ENCODE data around the gene USP44. TPM values are rescaled to one million over a fixed set of nuclear protein-coding genes. Genes with fewer than 3 reads are reported as not detected.

Gene USP44
- total RNA-seq, 1 donor from 2014 or later: 13.3 TPM

DNA sequence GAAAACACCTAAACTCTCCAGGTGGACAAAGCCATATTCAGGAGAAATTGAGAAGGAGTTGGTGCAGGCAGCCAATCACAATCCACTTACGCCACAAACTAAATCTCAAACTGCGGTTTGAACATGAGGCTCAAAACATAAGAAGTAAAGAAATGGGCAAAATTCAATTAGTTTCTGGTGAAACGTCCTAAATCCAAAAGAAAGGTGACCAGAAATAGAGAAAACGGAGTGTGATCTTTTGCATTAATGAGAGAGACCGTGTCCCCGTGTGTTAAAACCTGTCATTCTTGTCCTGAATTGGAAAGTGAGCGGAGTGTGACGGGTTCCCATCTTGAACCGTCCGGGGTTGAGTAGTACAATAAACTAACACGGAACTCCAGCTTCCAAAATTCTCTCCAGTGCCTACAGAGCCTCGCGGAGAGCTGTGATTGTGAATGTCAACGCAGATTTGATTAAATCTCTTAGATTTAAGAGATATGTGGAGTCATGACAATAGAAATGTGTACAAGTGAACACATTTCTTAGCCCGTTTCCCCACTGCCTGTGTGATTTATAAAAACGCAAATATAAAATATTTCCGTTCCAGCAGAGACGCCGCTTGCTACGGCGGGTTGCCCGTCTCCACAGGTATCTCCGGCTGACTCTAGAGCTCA, 77.9 kb downstream of the USP44 start:
- H3K4me3 Mint-ChIP-seq (ENCODE audit: low read depth): peak overlapping the region; percentile 99
- TF ChIP-seq, protein P1, sequence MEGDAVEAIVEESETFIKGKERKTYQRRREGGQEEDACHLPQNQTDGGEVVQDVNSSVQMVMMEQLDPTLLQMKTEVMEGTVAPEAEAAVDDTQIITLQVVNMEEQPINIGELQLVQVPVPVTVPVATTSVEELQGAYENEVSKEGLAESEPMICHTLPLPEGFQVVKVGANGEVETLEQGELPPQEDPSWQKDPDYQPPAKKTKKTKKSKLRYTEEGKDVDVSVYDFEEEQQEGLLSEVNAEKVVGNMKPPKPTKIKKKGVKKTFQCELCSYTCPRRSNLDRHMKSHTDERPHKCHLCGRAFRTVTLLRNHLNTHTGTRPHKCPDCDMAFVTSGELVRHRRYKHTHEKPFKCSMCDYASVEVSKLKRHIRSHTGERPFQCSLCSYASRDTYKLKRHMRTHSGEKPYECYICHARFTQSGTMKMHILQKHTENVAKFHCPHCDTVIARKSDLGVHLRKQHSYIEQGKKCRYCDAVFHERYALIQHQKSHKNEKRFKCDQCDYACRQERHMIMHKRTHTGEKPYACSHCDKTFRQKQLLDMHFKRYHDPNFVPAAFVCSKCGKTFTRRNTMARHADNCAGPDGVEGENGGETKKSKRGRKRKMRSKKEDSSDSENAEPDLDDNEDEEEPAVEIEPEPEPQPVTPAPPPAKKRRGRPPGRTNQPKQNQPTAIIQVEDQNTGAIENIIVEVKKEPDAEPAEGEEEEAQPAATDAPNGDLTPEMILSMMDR (IDR thresholded peaks at IDR 0.05; ENCODE audit: unreplicated experiment): no peak

GRCh38 chr12:95470300-95470699, 81.0 kb downstream of the USP44 start:
- no peaks in the 10 kb centered on the region for H3K27me3 Mint-ChIP-seq
- no peaks in the 10 kb centered on the region for H3K9me3 Mint-ChIP-seq (ENCODE audit: low read depth)
- H3K4me1 Mint-ChIP-seq (ENCODE audit: low read depth): peaks cover 11% of the 10 kb centered on the region
- TF ChIP-seq, protein P1 (IDR thresholded peaks at IDR 0.05; ENCODE audit: unreplicated experiment): no peak
- H3K36me3 Mint-ChIP-seq (ENCODE audit: insufficient read depth): no peaks in the 10 kb centered on the region
- no peak overlapping the region for H3K4me3 Mint-ChIP-seq (ENCODE audit: low read depth)
- no peak for DNase-seq (ENCODE audit: low spot score, unreplicated experiment)
- H3K27ac Mint-ChIP-seq: no peak overlapping the region

More for the DNA sequence above, 77.9 kb downstream of the USP44 start:
- Mint-ChIP-seq H3K36me3 (ENCODE audit: insufficient read depth) (peaks cover 10% of the 10 kb centered on the region), H3K27ac (peak overlapping the region; percentile 100), H3K4me1 (ENCODE audit: low read depth) (peaks cover 16% of the 10 kb centered on the region), H3K27me3 (no peaks in the 10 kb centered on the region), H3K9me3 (ENCODE audit: low read depth) (no peaks in the 10 kb centered on the region)
- no peak for DNase-seq (ENCODE audit: low spot score, unreplicated experiment)

Other genes with a start within 250 kb of the USP44 start
- gene METAP2, start 77.3 kb downstream of the USP44 start, total RNA-seq: 83.8 and 90.6 TPM in 2 replicates
- 7.2 and 7.4 TPM in 2 replicates for gene NTN4, start 239.3 kb upstream of the USP44 start, total RNA-seq